Ectodermal cell (in vitro differentiated cells): Measurements from ENCODE around the gene PERM1.

Experiments used
- H3K27ac ChIP-seq: 2 replicates; pipeline ENCODE4 v1.7.0; 2013; ENCODE audit warnings: mild to moderate bottlenecking, low read depth, low read length; ENCODE audit not compliant: insufficient read depth, poor library complexity, severe bottlenecking
- H3K27me3 ChIP-seq: 2 replicates; pipeline ENCODE4 v1.7.0; 2013; ENCODE audit warnings: mild to moderate bottlenecking, low read length; ENCODE audit not compliant: insufficient read depth, control insufficient read depth, poor library complexity, severe bottlenecking
- H3K36me3 ChIP-seq: one replicate; pipeline ENCODE4 v1.7.0; 2013; ENCODE audit warnings: low read length; ENCODE audit not compliant: control insufficient read depth, insufficient read depth
- H3K4me1 ChIP-seq: one replicate; pipeline ENCODE4 v1.7.0; 2013; ENCODE audit warnings: low read length; ENCODE audit not compliant: control insufficient read depth, insufficient read depth
- H3K4me3 ChIP-seq: 2 replicates; pipeline ENCODE4 v1.7.0; 2013; ENCODE audit warnings: low read depth, low read length, control low read depth; ENCODE audit not compliant: insufficient read depth
- H3K9me3 ChIP-seq: 2 replicates; pipeline ENCODE4 v1.7.0; 2013; ENCODE audit warnings: mild to moderate bottlenecking, low read length, moderate library complexity; ENCODE audit not compliant: control insufficient read depth
- WGBS, 2 experiments: methylation state at CpG; one replicate each; pipeline ENCODE4 v1.1.7; 2013; ENCODE audit warnings: missing lambda C conversion rate in 2 of 2; 5-methylcytosine and 5-hydroxymethylcytosine counted together

Gene PERM1

DNA sequence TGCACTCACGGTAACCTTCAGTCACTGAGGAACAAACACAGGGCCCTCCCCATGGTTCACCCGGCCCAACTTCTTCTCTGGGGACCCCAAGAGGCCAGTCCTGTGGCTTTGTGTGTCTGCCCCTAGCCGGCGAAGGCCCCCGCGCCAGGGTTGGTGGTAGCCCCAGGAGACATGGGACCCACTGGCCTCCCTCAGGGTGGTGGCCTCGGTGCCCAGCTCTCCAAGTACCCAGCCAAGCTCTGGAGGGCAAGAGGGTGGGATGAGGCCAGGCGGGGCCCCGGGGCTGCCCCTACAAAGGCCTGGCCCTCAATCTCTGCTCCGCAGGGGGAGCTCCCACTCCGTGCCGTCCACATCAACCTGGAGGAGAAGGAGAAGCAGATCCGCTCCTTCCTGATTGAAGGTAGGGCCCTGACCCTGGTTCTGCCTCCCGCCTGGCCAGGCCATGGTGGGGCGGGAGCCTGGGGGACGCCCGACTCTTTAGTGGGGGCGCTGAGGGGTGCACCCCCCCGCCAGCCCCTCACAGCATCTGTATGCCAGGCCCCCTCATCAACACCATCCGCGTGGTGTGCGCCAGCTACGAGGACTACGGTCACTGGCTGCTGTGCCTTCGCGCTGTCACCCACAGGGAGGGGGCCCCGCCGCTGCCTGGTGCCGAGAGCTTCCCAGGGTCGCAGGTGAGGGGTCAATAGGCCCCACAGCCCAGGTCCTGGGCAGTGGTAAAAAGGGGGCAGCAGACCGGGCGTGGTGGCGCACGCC is 10.0 kb downstream of the PERM1 start:
- Histone ChIP-seq H3K27ac (no peak overlapping the region), H3K27me3 (peaks cover 83% of the 10 kb centered on the region), H3K4me1 (peaks cover under 1% of the 10 kb centered on the region), H3K36me3 (no peaks in the 10 kb centered on the region), H3K9me3 (no peaks in the 10 kb centered on the region), H3K4me3 (no peak overlapping the region)
- 89 to 90% methylated on average over 34 of the region's 34 CpGs for WGBS, 2 experiments

DNA sequence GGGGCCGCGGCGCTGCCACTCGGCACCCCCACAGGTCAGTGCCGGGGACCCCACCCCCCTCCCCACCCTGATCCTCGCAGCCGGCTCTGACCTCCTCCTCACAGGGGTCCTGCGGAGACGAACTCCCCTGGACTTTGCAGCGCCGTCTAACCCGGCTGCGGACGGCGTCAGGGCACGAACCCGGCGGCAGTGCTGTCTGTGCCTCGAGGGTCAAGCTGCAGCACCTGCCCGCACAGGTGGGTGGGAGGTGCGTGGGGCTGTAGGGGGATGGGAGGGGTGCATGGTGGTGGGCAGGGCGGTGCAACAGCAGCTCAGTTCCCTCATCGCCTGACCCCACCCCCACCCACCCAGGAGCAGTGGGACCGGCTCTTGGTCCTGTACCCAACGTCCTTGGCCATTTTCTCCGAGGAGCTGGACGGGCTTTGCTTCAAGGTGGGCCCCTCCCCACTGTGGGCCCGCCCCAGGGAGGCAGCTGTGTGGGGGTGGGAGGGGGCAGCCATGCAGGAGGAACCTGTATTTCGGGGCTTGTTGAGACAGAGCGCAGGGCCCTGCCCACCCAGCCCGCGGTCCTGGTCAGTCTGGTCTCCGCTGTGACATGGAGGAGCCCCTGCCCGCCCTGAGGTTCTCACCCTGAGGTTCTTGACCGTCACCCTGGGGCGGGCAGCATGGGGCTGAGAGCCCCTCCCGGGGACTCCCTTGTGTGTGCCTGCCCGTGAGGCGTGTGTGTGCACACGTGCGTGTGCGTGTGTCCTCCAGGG is 10.7 kb downstream of the PERM1 start:
- Histone ChIP-seq H3K4me1 (peaks cover 9% of the 10 kb centered on the region), H3K4me3 (no peak overlapping the region), H3K27me3 (peaks cover 88% of the 10 kb centered on the region), H3K9me3 (no peaks in the 10 kb centered on the region), H3K36me3 (no peaks in the 10 kb centered on the region), H3K27ac (no peak overlapping the region)
- WGBS, 2 experiments, result 85 to 87% methylated on average over 42 of the region's 42 CpGs

GRCh38 chr1:970242-970972 is 11.5 kb downstream of the PERM1 start:
- Histone ChIP-seq H3K4me3 (no peak overlapping the region), H3K9me3 (no peaks in the 10 kb centered on the region), H3K27me3 (peaks cover 88% of the 10 kb centered on the region), H3K36me3 (no peaks in the 10 kb centered on the region), H3K4me1 (peaks cover 9% of the 10 kb centered on the region), H3K27ac (no peak overlapping the region)
- 67 to 70% methylated on average over 33 of the region's 33 CpGs for WGBS, 2 experiments

GRCh38 chr1:969260-969855 is 12.5 kb downstream of the PERM1 start:
- Histone ChIP-seq H3K27ac (no peak overlapping the region), H3K27me3 (peaks cover 82% of the 10 kb centered on the region), H3K36me3 (no peaks in the 10 kb centered on the region), H3K4me3 (no peak overlapping the region), H3K9me3 (no peaks in the 10 kb centered on the region), H3K4me1 (peaks cover 9% of the 10 kb centered on the region)
- 84 to 85% methylated on average over 15 of the region's 15 CpGs for WGBS, 2 experiments

DNA sequence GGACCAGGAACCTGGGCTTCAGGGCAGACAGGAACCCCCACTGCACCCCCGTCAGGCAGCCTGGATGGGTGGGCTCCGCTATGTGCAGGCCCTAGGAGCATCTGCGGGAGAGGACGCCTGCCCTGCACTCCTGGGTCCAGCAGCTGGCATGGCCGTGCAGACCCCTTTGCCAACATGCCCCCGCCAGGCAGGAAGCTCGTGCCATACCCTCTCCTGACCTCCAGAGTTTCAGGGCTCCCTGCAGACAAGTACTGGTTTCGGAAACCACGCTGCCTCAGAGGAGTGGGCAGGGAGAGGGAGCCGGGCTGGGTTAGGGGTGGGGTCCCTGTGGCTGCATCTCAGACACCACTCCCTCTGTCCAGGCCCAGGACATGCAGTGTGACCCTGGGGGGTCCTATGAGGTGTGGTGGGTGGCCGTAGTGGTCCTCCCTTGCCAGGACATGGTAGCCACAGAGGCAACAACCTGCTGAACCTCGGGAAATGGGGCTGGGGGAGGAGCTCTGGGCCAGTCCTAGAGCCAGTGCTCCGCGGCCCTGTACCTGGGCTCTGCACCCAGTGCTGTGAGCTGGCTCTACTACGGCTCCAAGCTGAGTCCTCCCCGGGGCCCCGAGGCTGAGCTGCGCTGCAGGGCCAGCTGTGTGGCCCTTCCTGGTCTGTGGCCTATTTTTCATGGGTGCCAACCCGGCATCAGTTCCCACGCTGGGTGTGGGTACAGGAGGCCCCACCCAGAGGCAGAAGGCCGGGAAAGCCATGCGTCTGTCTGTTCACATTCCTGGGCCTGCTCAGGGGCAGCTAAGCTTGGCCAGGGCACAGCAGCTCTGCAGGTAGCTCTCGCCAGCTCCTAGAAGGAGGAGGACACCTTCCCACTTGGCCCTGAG is 14.2 kb downstream of the PERM1 start:
- H3K9me3 ChIP-seq, result no peaks in the 10 kb centered on the region
- H3K4me1 ChIP-seq, result peaks cover 9% of the 10 kb centered on the region
- no peak overlapping the region for H3K27ac ChIP-seq
- H3K27me3 ChIP-seq, result peaks cover 74% of the 10 kb centered on the region
- no peak overlapping the region for H3K4me3 ChIP-seq
- H3K36me3 ChIP-seq, result peaks cover 5% of the 10 kb centered on the region
- 84% methylated on average over 23 of the region's 23 CpGs for WGBS, 2 experiments

DNA sequence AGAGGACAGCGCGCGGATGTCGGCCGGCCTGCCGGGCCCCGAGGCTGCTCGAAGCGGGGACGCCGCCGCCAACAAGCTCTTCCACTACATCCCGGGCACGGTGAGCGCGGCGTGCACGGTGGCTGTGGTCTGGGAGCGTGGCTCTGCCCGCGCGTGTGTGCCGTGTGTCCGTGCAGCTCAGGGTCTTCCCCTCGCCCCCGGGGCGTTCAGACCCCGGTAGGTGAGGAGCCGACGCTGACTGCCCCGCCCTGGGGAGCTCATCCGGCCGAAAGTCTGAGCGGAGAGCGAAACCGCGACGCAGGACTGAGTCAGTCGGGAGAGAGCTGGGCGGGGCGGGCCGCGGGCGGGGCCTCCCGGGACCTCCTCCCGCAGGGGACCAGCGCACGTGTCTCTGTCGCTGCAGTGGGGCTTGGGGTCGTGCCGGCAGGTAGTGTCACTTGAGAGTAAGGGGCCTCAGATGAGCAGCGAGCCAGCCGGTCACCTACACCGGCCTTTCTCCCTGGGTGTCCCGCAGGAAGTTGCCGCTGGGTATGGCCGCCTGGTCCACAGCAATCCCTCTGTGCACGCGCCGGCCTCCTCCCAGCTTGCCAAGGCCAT is 15.1 kb downstream of the PERM1 start:
- H3K4me1 ChIP-seq, result peaks cover 9% of the 10 kb centered on the region
- peaks cover 5% of the 10 kb centered on the region for H3K36me3 ChIP-seq
- WGBS, 2 experiments, result 2% methylated on average over 60 of the region's 60 CpGs
- peak overlapping the region; percentile 36 for H3K4me3 ChIP-seq
- H3K9me3 ChIP-seq, result no peaks in the 10 kb centered on the region
- peaks cover 68% of the 10 kb centered on the region for H3K27me3 ChIP-seq
- H3K27ac ChIP-seq, result no peak overlapping the region

DNA sequence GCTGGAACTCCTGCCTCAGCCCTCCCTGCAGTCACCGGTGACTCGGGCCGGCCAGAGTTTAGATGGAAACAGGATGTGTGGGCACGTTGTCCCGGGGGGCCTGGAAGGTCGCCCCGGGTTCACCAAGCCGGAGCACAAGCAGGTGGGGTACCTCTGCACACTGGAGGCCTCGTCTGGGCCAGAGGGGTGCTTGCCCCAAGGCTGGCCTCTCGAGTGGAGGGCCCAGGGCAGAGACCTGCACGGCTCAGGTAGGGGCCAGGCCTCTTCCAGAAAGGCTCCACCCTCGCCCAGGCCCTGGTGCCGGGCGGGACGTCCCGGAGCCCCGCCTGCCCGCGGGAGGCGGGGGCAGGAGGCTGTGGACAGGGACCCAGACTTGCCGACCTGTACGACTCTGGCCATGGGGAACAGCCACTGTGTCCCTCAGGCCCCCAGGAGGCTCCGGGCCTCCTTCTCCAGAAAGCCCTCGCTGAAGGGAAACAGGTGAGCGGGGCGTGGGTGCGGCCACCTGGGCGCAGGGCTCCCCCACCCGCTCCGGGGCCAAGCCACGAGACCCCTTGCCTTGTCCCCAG is 15.7 kb downstream of the PERM1 start, which contains the start of gene PLEKHN1:
PLEKHN1 (plus strand) TSS at position 348 of the 569 bp plus-strand sequence; CDS start at position 398, 50 bp downstream.
- WGBS, 2 experiments, result 23 to 24% methylated on average over 31 of the region's 31 CpGs
- Histone ChIP-seq H3K4me1 (peaks cover 9% of the 10 kb centered on the region), H3K9me3 (no peaks in the 10 kb centered on the region), H3K4me3 (peak within 1 kb of the TSS; percentile 36), H3K36me3 (peaks cover 5% of the 10 kb centered on the region), H3K27ac (no peak within 1 kb of the TSS), H3K27me3 (peaks cover 67% of the 10 kb centered on the region)

- H3K27me3 ChIP-seq, result peaks cover 66% of the 10 kb centered on the region
- H3K4me1 ChIP-seq, result peaks cover 9% of the 10 kb centered on the region
- H3K9me3 ChIP-seq, result no peaks in the 10 kb centered on the region
- WGBS, 2 experiments, result 91 to 93% methylated on average over 26 of the region's 26 CpGs
- no peak overlapping the region for H3K27ac ChIP-seq
- H3K36me3 ChIP-seq, result peaks cover 5% of the 10 kb centered on the region
- no peak overlapping the region for H3K4me3 ChIP-seq
These were observed 16.3 kb downstream of the PERM1 start for GRCh38 chr1:965526-966134.
